GM23338 (cell line): ENCODE measurements around the gene CNTN5. TPM values are rescaled to one million over a fixed set of nuclear protein-coding genes. Genes with fewer than 3 reads are reported as not detected.

Experiments
- ATAC-seq: fragments of 200-7000 bp; cut with Tn5 transposase; 3 replicates; pipeline ENCODE4 v1.9.1; 2020
- DNase-seq: peaks from one replicate; pipeline ENCODE4 v3.0.0-alpha.2; 2015; ENCODE audit warnings: low spot score
- H2AFZ ChIP-seq: fragments of 200-600 bp; sonication (generic); 2 replicates; pipeline ENCODE4 v1.8.0; 2016; ENCODE audit warnings: antibody characterized with exemption, mild to moderate bottlenecking, moderate library complexity
- H3F3A ChIP-seq: fragments of 200-600 bp; sonication (generic); replicated peaks from 2 replicates; pipeline ENCODE4 v1.8.0; 2017; ENCODE audit warnings: antibody characterized with exemption, mixed run types, low read depth
- H3K27ac ChIP-seq: fragments of 200-600 bp; sonication (generic); 2 replicates; pipeline ENCODE4 v1.6.1; 2016; ENCODE audit warnings: low read depth
- H3K27me3 ChIP-seq: fragments of 200-600 bp; sonication (generic); 2 replicates; pipeline ENCODE4 v1.8.0; 2016; ENCODE audit warnings: mild to moderate bottlenecking, mixed run types, moderate library complexity; ENCODE audit not compliant: insufficient read depth
- H3K36me3 ChIP-seq: fragments of 200-600 bp; sonication (generic); 2 replicates; pipeline ENCODE4 v1.8.0; 2016; ENCODE audit warnings: mild to moderate bottlenecking; ENCODE audit not compliant: insufficient read depth
- H3K4me1 ChIP-seq: fragments of 200-600 bp; sonication (generic); 2 replicates; pipeline ENCODE4 v1.8.0; 2016; ENCODE audit warnings: mild to moderate bottlenecking, moderate library complexity; ENCODE audit not compliant: insufficient read depth
- H3K4me2 ChIP-seq: fragments of 200-600 bp; sonication (generic); 2 replicates; pipeline ENCODE4 v1.7.1; 2017; ENCODE audit warnings: mixed run types
- H3K4me3 ChIP-seq: fragments of 200-600 bp; sonication (generic); 2 replicates; pipeline ENCODE4 v1.6.1; 2016; ENCODE audit warnings: mixed run types
- H3K79me2 ChIP-seq: fragments of 200-600 bp; sonication (generic); replicated peaks from 2 replicates; pipeline ENCODE4 v1.8.0; 2017; ENCODE audit warnings: mild to moderate bottlenecking; ENCODE audit not compliant: insufficient read depth
- H3K9me2 ChIP-seq: fragments of 200-600 bp; sonication (generic); 2 replicates; pipeline ENCODE4 v1.8.0; 2017; ENCODE audit not compliant: insufficient read depth
- H4K20me1 ChIP-seq: fragments of 200-600 bp; sonication (generic); replicated peaks from 2 replicates; pipeline ENCODE4 v1.8.0; 2017; ENCODE audit warnings: mild to moderate bottlenecking; ENCODE audit not compliant: insufficient read depth
- H3K27ac Mint-ChIP-seq: 2 replicates; pipeline ENCODE4 v1.8.0; 2020; ENCODE audit warnings: inconsistent platforms, mild to moderate bottlenecking, moderate library complexity, mixed read lengths
- H3K27me3 Mint-ChIP-seq: 3 replicates; pipeline ENCODE4 v1.8.0; 2022; ENCODE audit warnings: low read depth, mild to moderate bottlenecking, moderate library complexity, mixed read lengths, inconsistent platforms; ENCODE audit not compliant: insufficient read depth, poor library complexity
- H3K36me3 Mint-ChIP-seq: 3 replicates; pipeline ENCODE4 v1.8.0; 2021; ENCODE audit warnings: low read depth, mild to moderate bottlenecking, inconsistent platforms, moderate library complexity, mixed read lengths
- H3K4me1 Mint-ChIP-seq: 3 replicates; pipeline ENCODE4 v1.8.0; 2020; ENCODE audit warnings: mild to moderate bottlenecking, inconsistent platforms, mixed read lengths
- H3K4me3 Mint-ChIP-seq: 3 replicates; pipeline ENCODE4 v1.8.0; 2021; ENCODE audit warnings: moderate library complexity, mild to moderate bottlenecking, inconsistent platforms, mixed read lengths
- H3K9me3 Mint-ChIP-seq: 3 replicates; pipeline ENCODE4 v1.8.0; 2020; ENCODE audit warnings: moderate library complexity, mild to moderate bottlenecking, inconsistent platforms, mixed read lengths
- CTCF ChIP-seq, 2 experiments: fragments of 200-600 bp in 1 of 2; sonication (generic) in 1 of 2; conservative IDR thresholded peaks; 2 replicates each; pipeline versions ENCODE4 v1.5.1 to v1.6.1; 2016 to 2017; ENCODE audit warnings: antibody characterized with exemption in 2 of 2, low read depth in 2 of 2, mild to moderate bottlenecking in 2 of 2, moderate library complexity in 1 of 2
- ETS1 ChIP-seq: IDR thresholded peaks from 2 replicates; pipeline ENCODE4 v1.6.1; 2016; ENCODE audit warnings: antibody characterized with exemption
- EZH2 ChIP-seq: fragments of 200-600 bp; sonication (generic); IDR thresholded peaks from one replicate; pipeline ENCODE4 v1.8.0; 2017; ENCODE audit warnings: antibody characterized with exemption, mild to moderate bottlenecking, low read depth; ENCODE audit not compliant: unreplicated experiment
- EZH2phosphoT487 ChIP-seq: fragments of 200-600 bp; sonication (generic); IDR thresholded peaks from one replicate; pipeline ENCODE4 v1.8.1; 2018; ENCODE audit warnings: antibody characterized with exemption; ENCODE audit not compliant: unreplicated experiment
- JUNB ChIP-seq: IDR thresholded peaks from one replicate; pipeline ENCODE4 v1.6.1; 2016; ENCODE audit warnings: antibody characterized with exemption; ENCODE audit not compliant: unreplicated experiment
- NANOG ChIP-seq: IDR thresholded peaks from 2 replicates; pipeline ENCODE4 v1.6.1; 2016; ENCODE audit warnings: antibody characterized with exemption, borderline replicate concordance
- POLR2AphosphoS5 ChIP-seq: IDR thresholded peaks from 2 replicates; pipeline ENCODE4 v1.6.1; 2016; ENCODE audit warnings: antibody characterized with exemption, low read depth
- REST ChIP-seq: IDR thresholded peaks from one replicate; pipeline ENCODE4 v1.6.1; 2018; ENCODE audit warnings: antibody characterized with exemption; ENCODE audit not compliant: unreplicated experiment
- STAT1 ChIP-seq: IDR thresholded peaks from one replicate; pipeline ENCODE4 v1.6.1; 2016; ENCODE audit warnings: antibody characterized with exemption; ENCODE audit not compliant: unreplicated experiment
- ZNF114 ChIP-seq: fragments of 250-450 bp; sonication (Bioruptor Pico); IDR thresholded peaks from 2 replicates; pipeline ENCODE4 v1.5.0; 2020; ENCODE audit warnings: mild to moderate bottlenecking, moderate library complexity
- ZNF331 ChIP-seq: fragments of 250-450 bp; sonication (Bioruptor Pico); IDR thresholded peaks from 2 replicates; pipeline ENCODE4 v1.5.0; 2020; ENCODE audit warnings: low read depth, mild to moderate bottlenecking, moderate library complexity
- polyA plus RNA-seq: library from polyadenylated mRNA; unstranded; fragments of >200 nt; fragmentation: Nextera tagmentation; extraction: Ambion mirVana; gene quantifications from 2 replicates; pipeline ENCODE4 v1.2.1, GENCODE V29; 2016
- total RNA-seq: library from RNA; depleted of rRNA; stranded (reverse); fragments of >200 nt; shearing (Covaris generic); gene quantifications from 2 replicates; pipeline ENCODE4 v1.2.3, GENCODE V29; 2014
- TF ChIP-seq, protein P1 (sequence below): fragments of 250-450 bp; sonication (Bioruptor Pico); IDR thresholded peaks from 2 replicates; pipeline ENCODE4 v1.5.0; 2020; ENCODE audit warnings: mild to moderate bottlenecking, moderate library complexity

The CNTN5 gene
- total and polyA plus RNA-seq, 2 experiments from 2014 or later = not detected

GRCh38 chr11:99142237-99142636 is 121.5 kb downstream of the CNTN5 start:
- Histone ChIP-seq H3K4me2 (no peak overlapping the region), H3K4me3 (no peak overlapping the region), H4K20me1 (no peaks in the 10 kb centered on the region), H3K36me3 (no peaks in the 10 kb centered on the region), H3K27me3 (no peaks in the 10 kb centered on the region), H3K79me2 (no peaks in the 10 kb centered on the region), H2AFZ (no peak overlapping the region), H3K9me2 (no peaks in the 10 kb centered on the region), H3K27ac (no peak overlapping the region), H3F3A (no peaks in the 10 kb centered on the region), H3K4me1 (no peaks in the 10 kb centered on the region)
- DNase-seq (no peak), ATAC-seq (no peak)
- no peak overlapping the region for H3K27ac Mint-ChIP-seq
- no peaks in the 10 kb centered on the region for H3K27me3 Mint-ChIP-seq
- H3K4me1 Mint-ChIP-seq = no peaks in the 10 kb centered on the region; the same call in 2 of the 3 replicates
- TF ChIP-seq CTCF (conservative IDR thresholded peaks at IDR 0.05; ENCODE audit: low read depth in 2 of 2) = no peak
- TF ChIP-seq, protein P1, sequence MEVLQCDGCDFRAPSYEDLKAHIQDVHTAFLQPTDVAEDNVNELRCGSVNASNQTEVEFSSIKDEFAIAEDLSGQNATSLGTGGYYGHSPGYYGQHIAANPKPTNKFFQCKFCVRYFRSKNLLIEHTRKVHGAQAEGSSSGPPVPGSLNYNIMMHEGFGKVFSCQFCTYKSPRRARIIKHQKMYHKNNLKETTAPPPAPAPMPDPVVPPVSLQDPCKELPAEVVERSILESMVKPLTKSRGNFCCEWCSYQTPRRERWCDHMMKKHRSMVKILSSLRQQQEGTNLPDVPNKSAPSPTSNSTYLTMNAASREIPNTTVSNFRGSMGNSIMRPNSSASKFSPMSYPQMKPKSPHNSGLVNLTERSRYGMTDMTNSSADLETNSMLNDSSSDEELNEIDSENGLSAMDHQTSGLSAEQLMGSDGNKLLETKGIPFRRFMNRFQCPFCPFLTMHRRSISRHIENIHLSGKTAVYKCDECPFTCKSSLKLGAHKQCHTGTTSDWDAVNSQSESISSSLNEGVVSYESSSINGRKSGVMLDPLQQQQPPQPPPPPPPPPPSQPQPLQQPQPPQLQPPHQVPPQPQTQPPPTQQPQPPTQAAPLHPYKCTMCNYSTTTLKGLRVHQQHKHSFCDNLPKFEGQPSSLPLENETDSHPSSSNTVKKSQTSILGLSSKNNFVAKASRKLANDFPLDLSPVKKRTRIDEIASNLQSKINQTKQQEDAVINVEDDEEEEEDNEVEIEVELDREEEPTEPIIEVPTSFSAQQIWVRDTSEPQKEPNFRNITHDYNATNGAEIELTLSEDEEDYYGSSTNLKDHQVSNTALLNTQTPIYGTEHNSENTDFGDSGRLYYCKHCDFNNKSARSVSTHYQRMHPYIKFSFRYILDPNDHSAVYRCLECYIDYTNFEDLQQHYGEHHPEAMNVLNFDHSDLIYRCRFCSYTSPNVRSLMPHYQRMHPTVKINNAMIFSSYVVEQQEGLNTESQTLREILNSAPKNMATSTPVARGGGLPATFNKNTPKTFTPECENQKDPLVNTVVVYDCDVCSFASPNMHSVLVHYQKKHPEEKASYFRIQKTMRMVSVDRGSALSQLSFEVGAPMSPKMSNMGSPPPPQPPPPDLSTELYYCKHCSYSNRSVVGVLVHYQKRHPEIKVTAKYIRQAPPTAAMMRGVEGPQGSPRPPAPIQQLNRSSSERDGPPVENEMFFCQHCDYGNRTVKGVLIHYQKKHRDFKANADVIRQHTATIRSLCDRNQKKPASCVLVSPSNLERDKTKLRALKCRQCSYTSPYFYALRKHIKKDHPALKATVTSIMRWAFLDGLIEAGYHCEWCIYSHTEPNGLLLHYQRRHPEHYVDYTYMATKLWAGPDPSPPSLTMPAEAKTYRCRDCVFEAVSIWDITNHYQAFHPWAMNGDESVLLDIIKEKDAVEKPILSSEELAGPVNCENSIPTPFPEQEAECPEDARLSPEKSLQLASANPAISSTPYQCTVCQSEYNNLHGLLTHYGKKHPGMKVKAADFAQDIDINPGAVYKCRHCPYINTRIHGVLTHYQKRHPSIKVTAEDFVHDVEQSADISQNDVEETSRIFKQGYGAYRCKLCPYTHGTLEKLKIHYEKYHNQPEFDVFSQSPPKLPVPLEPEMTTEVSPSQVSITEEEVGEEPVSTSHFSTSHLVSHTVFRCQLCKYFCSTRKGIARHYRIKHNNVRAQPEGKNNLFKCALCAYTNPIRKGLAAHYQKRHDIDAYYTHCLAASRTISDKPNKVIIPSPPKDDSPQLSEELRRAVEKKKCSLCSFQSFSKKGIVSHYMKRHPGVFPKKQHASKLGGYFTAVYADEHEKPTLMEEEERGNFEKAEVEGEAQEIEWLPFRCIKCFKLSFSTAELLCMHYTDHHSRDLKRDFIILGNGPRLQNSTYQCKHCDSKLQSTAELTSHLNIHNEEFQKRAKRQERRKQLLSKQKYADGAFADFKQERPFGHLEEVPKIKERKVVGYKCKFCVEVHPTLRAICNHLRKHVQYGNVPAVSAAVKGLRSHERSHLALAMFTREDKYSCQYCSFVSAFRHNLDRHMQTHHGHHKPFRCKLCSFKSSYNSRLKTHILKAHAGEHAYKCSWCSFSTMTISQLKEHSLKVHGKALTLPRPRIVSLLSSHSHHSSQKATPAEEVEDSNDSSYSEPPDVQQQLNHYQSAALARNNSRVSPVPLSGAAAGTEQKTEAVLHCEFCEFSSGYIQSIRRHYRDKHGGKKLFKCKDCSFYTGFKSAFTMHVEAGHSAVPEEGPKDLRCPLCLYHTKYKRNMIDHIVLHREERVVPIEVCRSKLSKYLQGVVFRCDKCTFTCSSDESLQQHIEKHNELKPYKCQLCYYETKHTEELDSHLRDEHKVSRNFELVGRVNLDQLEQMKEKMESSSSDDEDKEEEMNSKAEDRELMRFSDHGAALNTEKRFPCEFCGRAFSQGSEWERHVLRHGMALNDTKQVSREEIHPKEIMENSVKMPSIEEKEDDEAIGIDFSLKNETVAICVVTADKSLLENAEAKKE = no peak
- no peak for TF ChIP-seq POLR2AphosphoS5
- no peak for TF ChIP-seq NANOG
- no peak for TF ChIP-seq ZNF114 (CRISPR knock-in tag)
- TF ChIP-seq EZH2phosphoT487 = no peak
- no peak for TF ChIP-seq STAT1
- no peak for TF ChIP-seq REST
- no peak for TF ChIP-seq JUNB
- TF ChIP-seq EZH2 = no peak
- TF ChIP-seq ETS1 = no peak
- no peak for TF ChIP-seq ZNF331 (CRISPR knock-in tag)
- no peaks in the 10 kb centered on the region for H3K36me3 Mint-ChIP-seq
- H3K4me3 Mint-ChIP-seq = no peak overlapping the region
- no peaks in the 10 kb centered on the region for H3K9me3 Mint-ChIP-seq
